NCI-H460 (cell line): ENCODE data around the gene LRRC8E. TPM values are rescaled to one million over a fixed set of nuclear protein-coding genes. Genes with fewer than 3 reads are reported as not detected.

Experiments
- DNase-seq: peaks from one replicate; pipeline ENCODE4 v3.0.0-alpha.2; 2016; ENCODE audit warnings: low read depth; ENCODE audit errors: extremely low read depth
- total RNA-seq: library from RNA; depleted of rRNA; stranded (reverse); fragments of >200 nt; shearing (Covaris generic); gene quantifications from 2 replicates; pipeline ENCODE4 v1.2.3, GENCODE V29; 2014; rRNA removed

LRRC8E gene
- total RNA-seq, 1 experiment from 2014 or later: 5.2 TPM

DNA sequence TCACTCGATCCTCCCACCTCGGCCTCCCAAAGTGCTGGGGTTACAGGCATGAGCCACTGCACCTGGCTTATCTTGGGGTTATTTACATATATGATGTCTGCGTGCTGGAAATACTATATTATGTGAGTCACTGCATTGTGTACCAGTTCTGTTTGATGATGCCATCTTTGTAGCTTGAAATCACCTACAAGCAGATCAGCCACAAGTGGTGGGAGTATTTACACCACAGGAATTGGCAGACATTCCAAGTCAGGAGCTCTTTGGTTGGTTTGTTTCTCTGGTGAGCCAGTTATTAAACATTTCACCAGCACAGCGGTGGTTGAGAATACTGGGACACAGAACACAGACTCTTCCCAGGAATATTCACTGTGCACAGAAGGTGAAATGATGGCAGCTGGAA lies 59.6 kb downstream of the LRRC8E start:
- no peak for DNase-seq

Other genes starting within 250 kb of the LRRC8E start
- gene RETN, start 219.5 kb upstream of the LRRC8E start, total RNA-seq: not detected in 2 replicates
- not detected in 2 replicates for gene MCEMP1, start 211.4 kb upstream of the LRRC8E start, total RNA-seq
- gene TRAPPC5, start 207.7 kb upstream of the LRRC8E start, total RNA-seq: 40.2 and 73.1 TPM in 2 replicates
- gene FCER2, start 186.4 kb upstream of the LRRC8E start, total RNA-seq: not detected in 2 replicates
- gene CLEC4G, start 156.4 kb upstream of the LRRC8E start, total RNA-seq: not detected in 2 replicates
- gene CD209, start 141.0 kb upstream of the LRRC8E start, total RNA-seq: not detected in 2 replicates
- 0.05 TPM in 1 of 2 replicates, not detected in the other for gene CLEC4M, start 125.3 kb upstream of the LRRC8E start, total RNA-seq
- gene EVI5L, start 58.3 kb upstream of the LRRC8E start, total RNA-seq: 10.9 and 11.2 TPM in 2 replicates
- gene PRR36, start 14.1 kb upstream of the LRRC8E start, total RNA-seq: 0.43 TPM in 1 of 2 replicates, not detected in the other
- gene MAP2K7, start 15.4 kb downstream of the LRRC8E start, total RNA-seq: 13.6 and 15.7 TPM in 2 replicates
- gene TGFBR3L, start 26.3 kb downstream of the LRRC8E start, total RNA-seq: 6.0 and 10.9 TPM in 2 replicates
- 21.3 and 27.4 TPM in 2 replicates for gene SNAPC2, start 31.8 kb downstream of the LRRC8E start, total RNA-seq
- gene CTXN1, start 37.6 kb downstream of the LRRC8E start, total RNA-seq: 1.4 and 1.7 TPM in 2 replicates
- gene TIMM44, start 55.2 kb downstream of the LRRC8E start, total RNA-seq: 127 and 135 TPM in 2 replicates
- 24.9 and 29.3 TPM in 2 replicates for gene ELAVL1, start 117.1 kb downstream of the LRRC8E start, total RNA-seq
- gene CCL25, start 164.2 kb downstream of the LRRC8E start, total RNA-seq: not detected in 2 replicates